ENCODE measurements around the gene MAPRE2.

MAPRE2 gene

GRCh38 chr18:35055105-35055504 is 13.9 kb downstream of the MAPRE2 start:
- no peaks in the 10 kb centered on the region for H4K20me1 ChIP-seq (ENCODE audit: control insufficient read depth, insufficient read depth, low read depth, low read length)
- no peak for TF ChIP-seq EZH2phosphoT487 (IDR thresholded peaks at IDR 0.05; ENCODE audit: borderline replicate concordance, low read length)
- TF ChIP-seq, protein P1, sequence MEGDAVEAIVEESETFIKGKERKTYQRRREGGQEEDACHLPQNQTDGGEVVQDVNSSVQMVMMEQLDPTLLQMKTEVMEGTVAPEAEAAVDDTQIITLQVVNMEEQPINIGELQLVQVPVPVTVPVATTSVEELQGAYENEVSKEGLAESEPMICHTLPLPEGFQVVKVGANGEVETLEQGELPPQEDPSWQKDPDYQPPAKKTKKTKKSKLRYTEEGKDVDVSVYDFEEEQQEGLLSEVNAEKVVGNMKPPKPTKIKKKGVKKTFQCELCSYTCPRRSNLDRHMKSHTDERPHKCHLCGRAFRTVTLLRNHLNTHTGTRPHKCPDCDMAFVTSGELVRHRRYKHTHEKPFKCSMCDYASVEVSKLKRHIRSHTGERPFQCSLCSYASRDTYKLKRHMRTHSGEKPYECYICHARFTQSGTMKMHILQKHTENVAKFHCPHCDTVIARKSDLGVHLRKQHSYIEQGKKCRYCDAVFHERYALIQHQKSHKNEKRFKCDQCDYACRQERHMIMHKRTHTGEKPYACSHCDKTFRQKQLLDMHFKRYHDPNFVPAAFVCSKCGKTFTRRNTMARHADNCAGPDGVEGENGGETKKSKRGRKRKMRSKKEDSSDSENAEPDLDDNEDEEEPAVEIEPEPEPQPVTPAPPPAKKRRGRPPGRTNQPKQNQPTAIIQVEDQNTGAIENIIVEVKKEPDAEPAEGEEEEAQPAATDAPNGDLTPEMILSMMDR (IDR thresholded peaks at IDR 0.05; ENCODE audit: low read depth, low read length, poor library complexity, severe bottlenecking): no peak
- H3K4me3 ChIP-seq (ENCODE audit: low read length): no peak overlapping the region
- no peaks in the 10 kb centered on the region for H3K27me3 ChIP-seq (ENCODE audit: control insufficient read depth, low read length)
- H3K9me3 ChIP-seq (ENCODE audit: control insufficient read depth, insufficient read depth, low read length): no peaks in the 10 kb centered on the region
- no peaks in the 10 kb centered on the region for H3F3A ChIP-seq (ENCODE audit: control insufficient read depth, insufficient read depth)
- H3K4me1 ChIP-seq (ENCODE audit: control insufficient read depth, low read length): peaks cover 15% of the 10 kb centered on the region
- no peaks in the 10 kb centered on the region for H3K9me2 ChIP-seq (replicated peaks; ENCODE audit: control insufficient read depth, low read length)
- no peak overlapping the region for H3K27ac ChIP-seq (ENCODE audit: low read depth, low read length)
- H3K36me3 ChIP-seq (ENCODE audit: control insufficient read depth, low read length): peaks cover 8% of the 10 kb centered on the region
- H3K4me2 ChIP-seq (ENCODE audit: low read length): no peak overlapping the region
- H3K79me2 ChIP-seq (ENCODE audit: control insufficient read depth, low read length): peaks cover 96% of the 10 kb centered on the region

GRCh38 chr18:35055726-35056125 is 14.5 kb downstream of the MAPRE2 start:
- no peak overlapping the region for H3K4me3 ChIP-seq (ENCODE audit: low read length)
- H3K27ac ChIP-seq (ENCODE audit: low read depth, low read length): no peak overlapping the region
- H3K36me3 ChIP-seq (ENCODE audit: control insufficient read depth, low read length): peaks cover 8% of the 10 kb centered on the region
- H3K79me2 ChIP-seq (ENCODE audit: control insufficient read depth, low read length): peaks cover 96% of the 10 kb centered on the region
- H3F3A ChIP-seq (ENCODE audit: control insufficient read depth, insufficient read depth): no peaks in the 10 kb centered on the region
- no peak for TF ChIP-seq EZH2phosphoT487 (IDR thresholded peaks at IDR 0.05; ENCODE audit: borderline replicate concordance, low read length)
- H3K9me2 ChIP-seq (replicated peaks; ENCODE audit: control insufficient read depth, low read length): no peaks in the 10 kb centered on the region
- no peaks in the 10 kb centered on the region for H3K27me3 ChIP-seq (ENCODE audit: control insufficient read depth, low read length)
- no peak overlapping the region for H3K4me2 ChIP-seq (ENCODE audit: low read length)
- no peaks in the 10 kb centered on the region for H4K20me1 ChIP-seq (ENCODE audit: control insufficient read depth, insufficient read depth, low read depth, low read length)
- peaks cover 9% of the 10 kb centered on the region for H3K4me1 ChIP-seq (ENCODE audit: control insufficient read depth, low read length)
- H3K9me3 ChIP-seq (ENCODE audit: control insufficient read depth, insufficient read depth, low read length): no peaks in the 10 kb centered on the region

- Histone ChIP-seq H3K36me3 (ENCODE audit: control insufficient read depth, low read length) (no peaks in the 10 kb centered on the region), H3K27me3 (ENCODE audit: control insufficient read depth, low read length) (no peaks in the 10 kb centered on the region), H3K9me3 (ENCODE audit: control insufficient read depth, insufficient read depth, low read length) (no peaks in the 10 kb centered on the region), H4K20me1 (ENCODE audit: control insufficient read depth, insufficient read depth, low read depth, low read length) (no peaks in the 10 kb centered on the region), H3K4me1 (ENCODE audit: control insufficient read depth, low read length) (no peaks in the 10 kb centered on the region), H3K4me2 (ENCODE audit: low read length) (no peak overlapping the region), H3F3A (ENCODE audit: control insufficient read depth, insufficient read depth) (no peaks in the 10 kb centered on the region), H3K27ac (ENCODE audit: low read depth, low read length) (no peak overlapping the region), H3K9me2 (replicated peaks; ENCODE audit: control insufficient read depth, low read length) (no peaks in the 10 kb centered on the region), H3K79me2 (ENCODE audit: control insufficient read depth, low read length) (peaks cover 93% of the 10 kb centered on the region), H3K4me3 (ENCODE audit: low read length) (no peak overlapping the region)
- TF ChIP-seq EZH2phosphoT487 (IDR thresholded peaks at IDR 0.05; ENCODE audit: borderline replicate concordance, low read length): no peak
- TF ChIP-seq, protein P1 (IDR thresholded peaks at IDR 0.05; ENCODE audit: low read depth, low read length, poor library complexity, severe bottlenecking): no peak
These were observed 18.2 kb downstream of the MAPRE2 start for GRCh38 chr18:35059280-35059927.

GRCh38 chr18:35060122-35060815 is 19.1 kb downstream of the MAPRE2 start:
- no peaks in the 10 kb centered on the region for H4K20me1 ChIP-seq (ENCODE audit: control insufficient read depth, insufficient read depth, low read depth, low read length)
- no peaks in the 10 kb centered on the region for H3K27me3 ChIP-seq (ENCODE audit: control insufficient read depth, low read length)
- H3K4me3 ChIP-seq (ENCODE audit: low read length): no peak overlapping the region
- no peak overlapping the region for H3K4me2 ChIP-seq (ENCODE audit: low read length)
- H3K9me2 ChIP-seq (replicated peaks; ENCODE audit: control insufficient read depth, low read length): no peaks in the 10 kb centered on the region
- H3K4me1 ChIP-seq (ENCODE audit: control insufficient read depth, low read length): no peaks in the 10 kb centered on the region
- TF ChIP-seq, protein P1 (IDR thresholded peaks at IDR 0.05; ENCODE audit: low read depth, low read length, poor library complexity, severe bottlenecking): no peak
- TF ChIP-seq EZH2phosphoT487 (IDR thresholded peaks at IDR 0.05; ENCODE audit: borderline replicate concordance, low read length): no peak
- no peaks in the 10 kb centered on the region for H3K9me3 ChIP-seq (ENCODE audit: control insufficient read depth, insufficient read depth, low read length)
- H3K27ac ChIP-seq (ENCODE audit: low read depth, low read length): no peak overlapping the region
- H3K79me2 ChIP-seq (ENCODE audit: control insufficient read depth, low read length): peaks cover 92% of the 10 kb centered on the region
- no peaks in the 10 kb centered on the region for H3K36me3 ChIP-seq (ENCODE audit: control insufficient read depth, low read length)
- H3F3A ChIP-seq (ENCODE audit: control insufficient read depth, insufficient read depth): no peaks in the 10 kb centered on the region
